ENCODE data around the gene RFC4. TPM values are rescaled to one million over a fixed set of nuclear protein-coding genes. Genes with fewer than 3 reads are reported as not detected.

Gene RFC4
- total RNA-seq, 1 experiment from 2014 or later = 116 TPM

GRCh38 chr3:186842426-186843038 is 36.2 kb upstream of the RFC4 start, which contains the start of gene ADIPOQ:
Gene ADIPOQ, plus strand, starts transcription at chr3:186842710. Its CDS starts 10,349 bp downstream, at chr3:186853059.
- TF ChIP-seq EZH2 (IDR thresholded peaks at IDR 0.05; ENCODE audit: borderline replicate concordance, low read depth, low read length, poor library complexity, severe bottlenecking) (no peak), CTCF (conservative IDR thresholded peaks at IDR 0.05; ENCODE audit: low read depth, low read length) (no peak)
- ChIA-PET CTCF (no interaction called here), POLR2A (ENCODE audit: low non-redundant PET) (no interaction called here)
- no peaks in the 10 kb centered on the region for H3K9me3 ChIP-seq (ENCODE audit: low read depth, low read length, poor library complexity, severe bottlenecking)
- no peak within 1 kb of the TSS for H3K4me3 ChIP-seq (ENCODE audit: low read depth, low read length, poor library complexity, severe bottlenecking)
- peaks cover 10% of the 10 kb centered on the region for H3K4me1 ChIP-seq (ENCODE audit: insufficient read depth, low read length, poor library complexity, severe bottlenecking)
- H3K36me3 ChIP-seq (ENCODE audit: insufficient read depth, low read length, poor library complexity, severe bottlenecking) = no peaks in the 10 kb centered on the region
- H3K27ac ChIP-seq (ENCODE audit: low read depth, low read length, poor library complexity, severe bottlenecking) = no peak within 1 kb of the TSS
- intact Hi-C loops (cut with micrococcal nuclease; ENCODE audit: unreplicated experiment) = no loop called here
- BruUV-seq (replicated peaks) = no TSS peak
- H3K27me3 ChIP-seq (replicated peaks; ENCODE audit: insufficient read depth, low read depth, low read length, poor library complexity) = no peaks in the 10 kb centered on the region
- no peak for DNase-seq (ENCODE audit: low spot score)

GRCh38 chr3:186841620-186842019 is 35.3 kb upstream of the RFC4 start:
- Histone ChIP-seq H3K36me3 (ENCODE audit: insufficient read depth, low read length, poor library complexity, severe bottlenecking) (no peaks in the 10 kb centered on the region), H3K4me1 (ENCODE audit: insufficient read depth, low read length, poor library complexity, severe bottlenecking) (peaks cover 1% of the 10 kb centered on the region), H3K27me3 (replicated peaks; ENCODE audit: insufficient read depth, low read depth, low read length, poor library complexity) (no peaks in the 10 kb centered on the region), H3K4me3 (ENCODE audit: low read depth, low read length, poor library complexity, severe bottlenecking) (no peak overlapping the region), H3K27ac (ENCODE audit: low read depth, low read length, poor library complexity, severe bottlenecking) (no peak overlapping the region), H3K9me3 (ENCODE audit: low read depth, low read length, poor library complexity, severe bottlenecking) (no peaks in the 10 kb centered on the region)
- no peak for DNase-seq (ENCODE audit: low spot score)
- ChIA-PET CTCF (no interaction called here), POLR2A (ENCODE audit: low non-redundant PET) (no interaction called here)
- BruUV-seq (replicated peaks) = no TSS peak
- intact Hi-C loops (cut with micrococcal nuclease; ENCODE audit: unreplicated experiment) = no loop called here
- no peak for TF ChIP-seq EZH2 (IDR thresholded peaks at IDR 0.05; ENCODE audit: borderline replicate concordance, low read depth, low read length, poor library complexity, severe bottlenecking)
- TF ChIP-seq CTCF (conservative IDR thresholded peaks at IDR 0.05; ENCODE audit: low read depth, low read length) = no peak

- no TSS peak for BruUV-seq (replicated peaks)
- CTCF ChIA-PET = no interaction called here
- TF ChIP-seq EZH2 (IDR thresholded peaks at IDR 0.05; ENCODE audit: borderline replicate concordance, low read depth, low read length, poor library complexity, severe bottlenecking) (no peak), CTCF (conservative IDR thresholded peaks at IDR 0.05; ENCODE audit: low read depth, low read length) (no peak)
- no peaks in the 10 kb centered on the region for H3K36me3 ChIP-seq (ENCODE audit: insufficient read depth, low read length, poor library complexity, severe bottlenecking)
- H3K9me3 ChIP-seq (ENCODE audit: low read depth, low read length, poor library complexity, severe bottlenecking) = no peaks in the 10 kb centered on the region
- no peaks in the 10 kb centered on the region for H3K27me3 ChIP-seq (replicated peaks; ENCODE audit: insufficient read depth, low read depth, low read length, poor library complexity)
- intact Hi-C loops (cut with micrococcal nuclease; ENCODE audit: unreplicated experiment) = no loop called here
- no peaks in the 10 kb centered on the region for H3K4me1 ChIP-seq (ENCODE audit: insufficient read depth, low read length, poor library complexity, severe bottlenecking)
- no peak for DNase-seq (ENCODE audit: low spot score)
- H3K27ac ChIP-seq (ENCODE audit: low read depth, low read length, poor library complexity, severe bottlenecking) = no peak overlapping the region
- POLR2A ChIA-PET (ENCODE audit: low non-redundant PET) = no interaction called here
- no peak overlapping the region for H3K4me3 ChIP-seq (ENCODE audit: low read depth, low read length, poor library complexity, severe bottlenecking)
Measured at GRCh38 chr3:186839874-186840641, 33.8 kb upstream of the RFC4 start.
